A549 treated with Hydrocortisone at 1 μM for 4 hours (cell line): ENCODE data around the gene PPP1R36. TPM values are rescaled to one million over a fixed set of nuclear protein-coding genes. Genes with fewer than 3 reads are reported as not detected.

ENCODE experiments used
- total RNA-seq: library from RNA; stranded (reverse); fragments of 200-300 nt; extraction: Qiagen RNA extraction; gene quantifications from 5 replicates; pipeline ENCODE4 v1.2.3, GENCODE V29; 2022

PPP1R36 gene
- 0.17 to 0.65 TPM (median 0.41 TPM) in 5 replicates for total RNA-seq

GRCh38 chr14:64549791-64550620 lies at the start of gene PPP1R36:
TSS of gene PPP1R36 (plus strand) at chr14:64549961. CDS start at chr14:64549998, 37 bp downstream.

GRCh38 chr14:64503434-64504309 lies 46.1 kb upstream of the PPP1R36 start, which contains the start of gene ZBTB25:
TSS of gene ZBTB25 (minus strand) at chr14:64503838. CDS start at chr14:64490533, 13,305 bp downstream.

DNA sequence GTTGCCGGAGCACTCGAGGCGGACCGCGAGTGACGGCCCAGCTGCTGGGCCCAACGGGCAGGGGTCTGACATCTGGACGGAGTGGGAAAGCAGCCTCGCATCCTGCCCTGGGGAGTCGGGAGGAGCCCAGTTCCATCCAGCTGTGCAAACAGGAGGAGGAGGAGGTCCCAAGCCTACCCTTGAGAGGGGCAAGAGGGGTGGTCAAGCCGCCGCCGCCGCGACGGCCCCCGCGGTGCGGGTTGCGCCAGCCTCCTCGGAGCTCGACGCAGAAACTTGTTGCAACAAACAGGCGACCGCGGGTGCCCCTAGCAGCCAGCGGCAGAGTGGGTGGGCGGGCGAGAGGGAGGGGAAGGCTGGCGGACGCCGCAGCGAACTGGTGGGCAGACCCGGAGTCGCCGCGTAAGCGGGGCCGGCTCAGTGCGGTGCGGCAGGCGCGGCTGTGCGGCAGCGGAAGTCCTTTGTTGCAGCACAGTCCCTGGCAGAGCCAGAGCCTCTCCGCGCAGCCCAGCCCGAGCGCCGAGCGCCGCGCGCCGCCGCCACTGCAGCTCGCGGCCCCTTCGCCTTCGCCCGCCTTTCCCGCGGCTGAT lies 45.4 kb upstream of the PPP1R36 start, which contains the start of gene ZBTB1:
Gene ZBTB1, plus strand, starts transcription at position 461 of the 587 bp plus-strand sequence. CDS start 16,735 bp downstream, outside the sequence.

GRCh38 chr14:64540208-64541202 lies 9.3 kb upstream of the PPP1R36 start, which contains the start of gene HSPA2:
TSS of gene HSPA2 (plus strand) at chr14:64540741. CDS start at chr14:64540850, 109 bp downstream.

Other genes starting within 250 kb of the PPP1R36 start
- gene MTHFD1, start 161.6 kb upstream of the PPP1R36 start, total RNA-seq, result 106 to 134 TPM (median 108 TPM) in 5 replicates
- gene AKAP5, start 84.5 kb upstream of the PPP1R36 start, total RNA-seq, result 0.29 to 0.48 TPM (median 0.35 TPM) in 5 replicates
- gene ZBTB25, start 46.1 kb upstream of the PPP1R36 start, total RNA-seq, result 4.0 to 6.4 TPM (median 4.5 TPM) in 5 replicates
- gene ZBTB1, start 45.2 kb upstream of the PPP1R36 start, total RNA-seq, result 21.4 to 24.2 TPM (median 21.6 TPM) in 5 replicates
- 29.4 to 35.3 TPM (median 35.1 TPM) in 5 replicates for gene HSPA2, start 9.2 kb upstream of the PPP1R36 start, total RNA-seq
- 21.1 to 28.5 TPM (median 27.0 TPM) in 5 replicates for gene PLEKHG3, start 154.5 kb downstream of the PPP1R36 start, total RNA-seq